H1 (cell line): ENCODE measurements around the gene METRNL.

ENCODE experiments used
- BRCA1 ChIP-seq: IDR thresholded peaks from 2 replicates; pipeline ENCODE4 v1.6.1; 2012; ENCODE audit warnings: low read depth, low read length, improper control_type of control experiment
- CTCF ChIP-seq, 3 experiments: IDR thresholded peaks; 1 replicate in 2 of 3; 2 replicates in 1 of 3; pipeline versions ENCODE4 v1.5.1 to v1.6.1; 2011; ENCODE audit warnings: low read length in 3 of 3, mild to moderate bottlenecking in 3 of 3, inconsistent platforms in 2 of 3, low read depth in 1 of 3, moderate library complexity in 1 of 3; ENCODE audit not compliant: insufficient read depth in 1 of 3; ENCODE audit errors: control extremely low read depth in 1 of 3
- E2F6 ChIP-seq: IDR thresholded peaks from 2 replicates; pipeline ENCODE4 v1.6.1; 2012; ENCODE audit warnings: inconsistent platforms
- EZH2 ChIP-seq: fragments of 200-600 bp; sonication (generic); IDR thresholded peaks from 2 replicates; pipeline ENCODE4 v1.7.1; 2012; ENCODE audit warnings: low read depth, mild to moderate bottlenecking, moderate library complexity, low read length, inconsistent platforms; ENCODE audit not compliant: severe bottlenecking
- MAX ChIP-seq: IDR thresholded peaks from 2 replicates; pipeline ENCODE4 v1.6.1; 2012; ENCODE audit warnings: inconsistent platforms
- POLR2A ChIP-seq, 2 experiments: IDR thresholded peaks; 1 replicate in 1 of 2; 2 replicates in 1 of 2; pipeline ENCODE4 v1.6.1; 2011; ENCODE audit warnings: low read depth in 2 of 2, low read length in 2 of 2, mild to moderate bottlenecking in 2 of 2; ENCODE audit errors: control extremely low read depth in 1 of 2

- no peak for TF ChIP-seq BRCA1
- no peak for TF ChIP-seq CTCF (IDR thresholded peaks at IDR 0.05; ENCODE audit: control extremely low read depth in 1 of 3, insufficient read depth in 1 of 3, low read depth in 1 of 3, low read length in 3 of 3)
- TF ChIP-seq POLR2A (IDR thresholded peaks at IDR 0.05; ENCODE audit: control extremely low read depth in 1 of 2, low read depth in 2 of 2, low read length in 2 of 2): no peak
- TF ChIP-seq E2F6: no peak
- TF ChIP-seq EZH2: no peak
- no peak for TF ChIP-seq MAX
Measured at GRCh38 chr17:83064732-83065659, 14.4 kb upstream of the METRNL start.
